Measurements from ENCODE around the gene TTLL13. TPM values are rescaled to one million over a fixed set of nuclear protein-coding genes. Genes with fewer than 3 reads are reported as not detected.

Gene TTLL13
- total and polyA plus RNA-seq, 9 of the 15 experiments (the other 6 are each of a cell fraction or from before 2014, with no cell fraction given): 0.05 to 0.24 (median 0.11) TPM; not detected in 1

DNA sequence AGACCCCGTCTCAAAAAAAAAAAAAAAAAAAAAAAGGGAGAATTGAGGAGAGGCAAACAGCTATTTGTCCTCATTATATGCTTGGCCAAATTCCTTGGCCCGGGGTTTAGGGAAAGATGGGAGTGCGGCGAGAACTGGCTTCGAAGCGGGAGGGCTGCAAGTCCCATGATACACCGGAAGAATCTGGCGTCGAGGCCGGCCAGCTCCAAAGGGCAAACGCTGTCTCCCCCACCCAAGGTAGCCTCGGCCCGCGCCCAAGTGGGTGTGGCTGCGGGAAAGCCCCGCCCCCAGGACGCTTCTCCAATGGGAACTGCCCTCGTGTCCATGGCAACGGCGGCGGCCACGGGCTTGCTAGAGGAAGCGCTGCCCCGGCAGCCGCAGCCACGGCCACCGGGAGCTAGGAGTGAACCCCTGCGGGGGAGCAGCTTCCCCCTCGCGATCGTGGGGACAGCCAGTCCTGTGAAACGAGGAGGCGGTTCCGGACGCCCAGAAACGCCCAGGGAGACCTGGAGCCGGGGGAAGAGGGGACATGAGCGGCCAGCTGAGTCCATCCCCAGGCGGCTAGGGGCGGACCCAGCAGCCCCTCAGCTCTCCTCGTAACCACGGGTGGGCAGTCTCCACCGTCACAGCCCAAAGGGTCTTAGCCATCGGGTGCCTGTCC is at the start of gene TTLL13 (continued):
- TF ChIP-seq, protein P1, sequence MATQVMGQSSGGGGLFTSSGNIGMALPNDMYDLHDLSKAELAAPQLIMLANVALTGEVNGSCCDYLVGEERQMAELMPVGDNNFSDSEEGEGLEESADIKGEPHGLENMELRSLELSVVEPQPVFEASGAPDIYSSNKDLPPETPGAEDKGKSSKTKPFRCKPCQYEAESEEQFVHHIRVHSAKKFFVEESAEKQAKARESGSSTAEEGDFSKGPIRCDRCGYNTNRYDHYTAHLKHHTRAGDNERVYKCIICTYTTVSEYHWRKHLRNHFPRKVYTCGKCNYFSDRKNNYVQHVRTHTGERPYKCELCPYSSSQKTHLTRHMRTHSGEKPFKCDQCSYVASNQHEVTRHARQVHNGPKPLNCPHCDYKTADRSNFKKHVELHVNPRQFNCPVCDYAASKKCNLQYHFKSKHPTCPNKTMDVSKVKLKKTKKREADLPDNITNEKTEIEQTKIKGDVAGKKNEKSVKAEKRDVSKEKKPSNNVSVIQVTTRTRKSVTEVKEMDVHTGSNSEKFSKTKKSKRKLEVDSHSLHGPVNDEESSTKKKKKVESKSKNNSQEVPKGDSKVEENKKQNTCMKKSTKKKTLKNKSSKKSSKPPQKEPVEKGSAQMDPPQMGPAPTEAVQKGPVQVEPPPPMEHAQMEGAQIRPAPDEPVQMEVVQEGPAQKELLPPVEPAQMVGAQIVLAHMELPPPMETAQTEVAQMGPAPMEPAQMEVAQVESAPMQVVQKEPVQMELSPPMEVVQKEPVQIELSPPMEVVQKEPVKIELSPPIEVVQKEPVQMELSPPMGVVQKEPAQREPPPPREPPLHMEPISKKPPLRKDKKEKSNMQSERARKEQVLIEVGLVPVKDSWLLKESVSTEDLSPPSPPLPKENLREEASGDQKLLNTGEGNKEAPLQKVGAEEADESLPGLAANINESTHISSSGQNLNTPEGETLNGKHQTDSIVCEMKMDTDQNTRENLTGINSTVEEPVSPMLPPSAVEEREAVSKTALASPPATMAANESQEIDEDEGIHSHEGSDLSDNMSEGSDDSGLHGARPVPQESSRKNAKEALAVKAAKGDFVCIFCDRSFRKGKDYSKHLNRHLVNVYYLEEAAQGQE (IDR thresholded peaks at IDR 0.05; ENCODE audit: borderline replicate concordance): no peak
- TF ChIP-seq, protein P1 (CRISPR knock-in tag; IDR thresholded peaks at IDR 0.05; ENCODE audit: low read depth): 0 out of 2 replicates have a peak, but pooled peaks have one; percentile 18
- TF ChIP-seq NR2C2 (CRISPR knock-in tag; IDR thresholded peaks at IDR 0.05) (no peak), NR2C2 (tag; IDR thresholded peaks at IDR 0.05) (peak; percentile 24; the same call in 1 of the 2 replicates), GTF2F1 (IDR thresholded peaks at IDR 0.05; ENCODE audit: low read depth, low read length) (no peak), NFIC (IDR thresholded peaks at IDR 0.05) (peak; percentile 61), ZNF431 (CRISPR knock-in tag; IDR thresholded peaks at IDR 0.05) (no peak), ZNF780A (CRISPR knock-in tag; IDR thresholded peaks at IDR 0.05) (no peak), GTF2A2 (tag; IDR thresholded peaks at IDR 0.05) (no peak), THAP12 (CRISPR knock-in tag; IDR thresholded peaks at IDR 0.05) (no peak), ZNF584 (CRISPR knock-in tag; IDR thresholded peaks at IDR 0.05; ENCODE audit: low read depth) (no peak), JUN (IDR thresholded peaks at IDR 0.05; ENCODE audit: borderline replicate concordance, low read depth, low read length) (no peak), JUN (CRISPR knock-in tag; IDR thresholded peaks at IDR 0.05; ENCODE audit: borderline replicate concordance) (0 out of 2 replicates have a peak, but pooled peaks have one; percentile 50)
- TF ChIP-seq, protein P2, sequence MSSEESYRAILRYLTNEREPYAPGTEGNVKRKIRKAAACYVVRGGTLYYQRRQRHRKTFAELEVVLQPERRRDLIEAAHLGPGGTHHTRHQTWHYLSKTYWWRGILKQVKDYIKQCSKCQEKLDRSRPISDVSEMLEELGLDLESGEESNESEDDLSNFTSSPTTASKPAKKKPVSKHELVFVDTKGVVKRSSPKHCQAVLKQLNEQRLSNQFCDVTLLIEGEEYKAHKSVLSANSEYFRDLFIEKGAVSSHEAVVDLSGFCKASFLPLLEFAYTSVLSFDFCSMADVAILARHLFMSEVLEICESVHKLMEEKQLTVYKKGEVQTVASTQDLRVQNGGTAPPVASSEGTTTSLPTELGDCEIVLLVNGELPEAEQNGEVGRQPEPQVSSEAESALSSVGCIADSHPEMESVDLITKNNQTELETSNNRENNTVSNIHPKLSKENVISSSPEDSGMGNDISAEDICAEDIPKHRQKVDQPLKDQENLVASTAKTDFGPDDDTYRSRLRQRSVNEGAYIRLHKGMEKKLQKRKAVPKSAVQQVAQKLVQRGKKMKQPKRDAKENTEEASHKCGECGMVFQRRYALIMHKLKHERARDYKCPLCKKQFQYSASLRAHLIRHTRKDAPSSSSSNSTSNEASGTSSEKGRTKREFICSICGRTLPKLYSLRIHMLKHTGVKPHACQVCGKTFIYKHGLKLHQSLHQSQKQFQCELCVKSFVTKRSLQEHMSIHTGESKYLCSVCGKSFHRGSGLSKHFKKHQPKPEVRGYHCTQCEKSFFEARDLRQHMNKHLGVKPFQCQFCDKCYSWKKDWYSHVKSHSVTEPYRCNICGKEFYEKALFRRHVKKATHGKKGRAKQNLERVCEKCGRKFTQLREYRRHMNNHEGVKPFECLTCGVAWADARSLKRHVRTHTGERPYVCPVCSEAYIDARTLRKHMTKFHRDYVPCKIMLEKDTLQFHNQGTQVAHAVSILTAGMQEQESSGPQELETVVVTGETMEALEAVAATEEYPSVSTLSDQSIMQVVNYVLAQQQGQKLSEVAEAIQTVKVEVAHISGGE (CRISPR knock-in tag; IDR thresholded peaks at IDR 0.05): no peak

Data from K562 (cell line).